Posterior cingulate gyrus (tissue), 11 donors: ENCODE measurements around the gene HNF1A.

Experiments used
- DNase-seq, 10 donors: peaks; one replicate each; pipeline versions ENCODE4 v3.0.0 to v3.0.0-alpha.2; 2020 to 2021; ENCODE audit warnings: mixed read lengths in 3 of 10
- intact Hi-C: fragments of 100-400 bp; cut with DNase I; formaldehyde crosslinking; loops from one replicate; pipeline ENCODE4 v1.15.1; 2023

Gene HNF1A

GRCh38 chr12:121004253-121004815 lies 26.0 kb downstream of the HNF1A start:
- no peak for DNase-seq
- intact Hi-C loops = no loop called here

- peak in 5 of 10 donors; percentile 16 to 91 (median 28) for DNase-seq
- intact Hi-C loops = no loop called here
Observed at GRCh38 chr12:121005346-121005815, 27.0 kb downstream of the HNF1A start.

GRCh38 chr12:121008347-121009098 lies 30.2 kb downstream of the HNF1A start:
- no peak for DNase-seq
- intact Hi-C loops = no loop called here

- intact Hi-C loops = no loop called here
- peak in 3 of 10 donors; percentile 21 to 32 (median 23) for DNase-seq
Observed at GRCh38 chr12:121009741-121010140, 31.4 kb downstream of the HNF1A start.

GRCh38 chr12:121010860-121011259 lies 32.5 kb downstream of the HNF1A start:
- intact Hi-C loops = no loop called here
- DNase-seq = no peak

GRCh38 chr12:121011820-121012219 lies 33.5 kb downstream of the HNF1A start:
- intact Hi-C loops = no loop called here
- DNase-seq = no peak

GRCh38 chr12:121013715-121014114 lies 35.4 kb downstream of the HNF1A start:
- DNase-seq = no peak
- intact Hi-C loops = no loop called here

GRCh38 chr12:121015825-121016766 lies 37.8 kb downstream of the HNF1A start, which contains the start of gene C12orf43:
Gene C12orf43, minus strand, starts transcription at chr12:121016487. Its CDS starts 13 bp downstream, at chr12:121016474.
- peak; percentile 89 to 99 (median 96) for DNase-seq
- intact Hi-C loops = no loop called here

- intact Hi-C loops = no loop called here
- peak in 1 of 10 donors; percentile 18 for DNase-seq
Observed at GRCh38 chr12:121017966-121018491, 39.7 kb downstream of the HNF1A start.

GRCh38 chr12:121018860-121019617 lies 40.7 kb downstream of the HNF1A start:
- intact Hi-C loops = no loop called here
- no peak for DNase-seq

GRCh38 chr12:121021754-121022153 lies 43.4 kb downstream of the HNF1A start:
- DNase-seq = peak in 1 of 10 donors; percentile 20
- intact Hi-C loops = no loop called here

- intact Hi-C loops = no loop called here
- DNase-seq = no peak
Observed at GRCh38 chr12:121022713-121023112, 44.4 kb downstream of the HNF1A start.

- intact Hi-C loops = no loop called here
- DNase-seq = peak in 1 of 10 donors; percentile 13
Observed at GRCh38 chr12:121023799-121024198, 45.5 kb downstream of the HNF1A start.

- intact Hi-C loops = no loop called here
- DNase-seq = no peak
Observed at GRCh38 chr12:121025442-121026226, 47.3 kb downstream of the HNF1A start.

GRCh38 chr12:121026274-121027045 lies 48.1 kb downstream of the HNF1A start:
- intact Hi-C loops = no loop called here
- no peak for DNase-seq

- no peak for DNase-seq
- intact Hi-C loops = no loop called here
Observed at GRCh38 chr12:121030576-121031212, 52.4 kb downstream of the HNF1A start.

- no peak for DNase-seq
- intact Hi-C loops = no loop called here
Observed at GRCh38 chr12:121033625-121034349, 55.4 kb downstream of the HNF1A start.
